Loucy (cell line): Measurements from ENCODE around the gene RPP14.

Source experiments
- H2AFZ ChIP-seq: fragments of 200-600 bp; sonication (generic); 2 replicates; pipeline ENCODE4 v1.6.0; 2016; ENCODE audit warnings: antibody characterized with exemption, mild to moderate bottlenecking, low read length, moderate library complexity
- H3F3A ChIP-seq: fragments of 200-600 bp; 2 replicates; pipeline ENCODE4 v1.6.0; 2016; ENCODE audit warnings: antibody characterized with exemption, low read depth, mild to moderate bottlenecking
- H3K27me3 ChIP-seq: fragments of 200-600 bp; sonication (generic); 2 replicates; pipeline ENCODE4 v1.6.1; 2014; ENCODE audit warnings: low read length, mild to moderate bottlenecking; ENCODE audit not compliant: insufficient read depth, poor library complexity, severe bottlenecking
- H3K36me3 ChIP-seq: fragments of 200-600 bp; sonication (generic); 2 replicates; pipeline ENCODE4 v1.6.1; 2016; ENCODE audit warnings: low read length; ENCODE audit not compliant: insufficient read depth
- H3K4me1 ChIP-seq: fragments of 200-600 bp; sonication (generic); 2 replicates; pipeline ENCODE4 v1.5.1; 2014; ENCODE audit warnings: low read length, mild to moderate bottlenecking; ENCODE audit not compliant: insufficient read depth, poor library complexity, severe bottlenecking
- H3K4me2 ChIP-seq: fragments of 200-600 bp; sonication (generic); 2 replicates; pipeline ENCODE4 v1.6.0; 2014; ENCODE audit warnings: antibody characterized with exemption, low read length, low read depth, mild to moderate bottlenecking; ENCODE audit not compliant: poor library complexity, severe bottlenecking
- H3K4me3 ChIP-seq: fragments of 200-600 bp; sonication (generic); 2 replicates; pipeline ENCODE4 v1.5.1; 2014; ENCODE audit warnings: low read length, mild to moderate bottlenecking, mixed read lengths; ENCODE audit not compliant: poor library complexity, severe bottlenecking
- H3K79me2 ChIP-seq: fragments of 200-600 bp; sonication (generic); 2 replicates; pipeline ENCODE4 v1.6.1; 2014; ENCODE audit warnings: low read length; ENCODE audit not compliant: insufficient read depth
- H3K9ac ChIP-seq: fragments of 200-600 bp; sonication (generic); 2 replicates; pipeline ENCODE4 v1.6.0; 2014; ENCODE audit warnings: mild to moderate bottlenecking, low read depth, low read length, moderate library complexity; ENCODE audit not compliant: poor library complexity, severe bottlenecking
- H3K9me2 ChIP-seq: fragments of 200-600 bp; sonication (generic); replicated peaks from 2 replicates; pipeline ENCODE4 v1.6.1; 2016; ENCODE audit warnings: low read depth, low read length, mixed read lengths
- H3K9me3 ChIP-seq: fragments of 200-600 bp; sonication (generic); 2 replicates; pipeline ENCODE4 v1.6.1; 2014; ENCODE audit warnings: mild to moderate bottlenecking, antibody characterized with exemption, low read length, low read depth; ENCODE audit not compliant: insufficient read depth
- H4K20me1 ChIP-seq: fragments of 200-600 bp; sonication (generic); 2 replicates; pipeline ENCODE4 v1.6.0; 2014; ENCODE audit warnings: antibody characterized with exemption, low read length, mild to moderate bottlenecking; ENCODE audit not compliant: insufficient read depth, poor library complexity, severe bottlenecking
- EZH2phosphoT487 ChIP-seq: fragments of 200-600 bp; IDR thresholded peaks from 2 replicates; pipeline ENCODE4 v1.6.1; 2018; ENCODE audit warnings: antibody characterized with exemption, mild to moderate bottlenecking, moderate library complexity, borderline replicate concordance
- TF ChIP-seq, protein P1 (sequence below): fragments of 200-600 bp; sonication (generic); conservative IDR thresholded peaks from 2 replicates; pipeline ENCODE4 v1.5.1; 2014; ENCODE audit warnings: mild to moderate bottlenecking, antibody characterized with exemption, low read length

RPP14 gene

GRCh38 chr3:58322793-58323192, 16.7 kb downstream of the RPP14 start:
- no peaks in the 10 kb centered on the region for H3K9me3 ChIP-seq
- TF ChIP-seq EZH2phosphoT487: no peak
- TF ChIP-seq, protein P1, sequence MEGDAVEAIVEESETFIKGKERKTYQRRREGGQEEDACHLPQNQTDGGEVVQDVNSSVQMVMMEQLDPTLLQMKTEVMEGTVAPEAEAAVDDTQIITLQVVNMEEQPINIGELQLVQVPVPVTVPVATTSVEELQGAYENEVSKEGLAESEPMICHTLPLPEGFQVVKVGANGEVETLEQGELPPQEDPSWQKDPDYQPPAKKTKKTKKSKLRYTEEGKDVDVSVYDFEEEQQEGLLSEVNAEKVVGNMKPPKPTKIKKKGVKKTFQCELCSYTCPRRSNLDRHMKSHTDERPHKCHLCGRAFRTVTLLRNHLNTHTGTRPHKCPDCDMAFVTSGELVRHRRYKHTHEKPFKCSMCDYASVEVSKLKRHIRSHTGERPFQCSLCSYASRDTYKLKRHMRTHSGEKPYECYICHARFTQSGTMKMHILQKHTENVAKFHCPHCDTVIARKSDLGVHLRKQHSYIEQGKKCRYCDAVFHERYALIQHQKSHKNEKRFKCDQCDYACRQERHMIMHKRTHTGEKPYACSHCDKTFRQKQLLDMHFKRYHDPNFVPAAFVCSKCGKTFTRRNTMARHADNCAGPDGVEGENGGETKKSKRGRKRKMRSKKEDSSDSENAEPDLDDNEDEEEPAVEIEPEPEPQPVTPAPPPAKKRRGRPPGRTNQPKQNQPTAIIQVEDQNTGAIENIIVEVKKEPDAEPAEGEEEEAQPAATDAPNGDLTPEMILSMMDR: no peak
- H3K9me2 ChIP-seq: no peaks in the 10 kb centered on the region
- H3K27me3 ChIP-seq: no peaks in the 10 kb centered on the region
- H3K4me3 ChIP-seq: no peak overlapping the region
- peaks cover 13% of the 10 kb centered on the region for H3K4me1 ChIP-seq
- H3K4me2 ChIP-seq: no peak overlapping the region
- H3K36me3 ChIP-seq: peaks cover 13% of the 10 kb centered on the region; the same call in 1 of the 2 replicates
- H3K9ac ChIP-seq: no peak overlapping the region
- H3F3A ChIP-seq: no peaks in the 10 kb centered on the region
- no peaks in the 10 kb centered on the region for H3K79me2 ChIP-seq
- no peaks in the 10 kb centered on the region for H4K20me1 ChIP-seq
- no peak overlapping the region for H2AFZ ChIP-seq

DNA sequence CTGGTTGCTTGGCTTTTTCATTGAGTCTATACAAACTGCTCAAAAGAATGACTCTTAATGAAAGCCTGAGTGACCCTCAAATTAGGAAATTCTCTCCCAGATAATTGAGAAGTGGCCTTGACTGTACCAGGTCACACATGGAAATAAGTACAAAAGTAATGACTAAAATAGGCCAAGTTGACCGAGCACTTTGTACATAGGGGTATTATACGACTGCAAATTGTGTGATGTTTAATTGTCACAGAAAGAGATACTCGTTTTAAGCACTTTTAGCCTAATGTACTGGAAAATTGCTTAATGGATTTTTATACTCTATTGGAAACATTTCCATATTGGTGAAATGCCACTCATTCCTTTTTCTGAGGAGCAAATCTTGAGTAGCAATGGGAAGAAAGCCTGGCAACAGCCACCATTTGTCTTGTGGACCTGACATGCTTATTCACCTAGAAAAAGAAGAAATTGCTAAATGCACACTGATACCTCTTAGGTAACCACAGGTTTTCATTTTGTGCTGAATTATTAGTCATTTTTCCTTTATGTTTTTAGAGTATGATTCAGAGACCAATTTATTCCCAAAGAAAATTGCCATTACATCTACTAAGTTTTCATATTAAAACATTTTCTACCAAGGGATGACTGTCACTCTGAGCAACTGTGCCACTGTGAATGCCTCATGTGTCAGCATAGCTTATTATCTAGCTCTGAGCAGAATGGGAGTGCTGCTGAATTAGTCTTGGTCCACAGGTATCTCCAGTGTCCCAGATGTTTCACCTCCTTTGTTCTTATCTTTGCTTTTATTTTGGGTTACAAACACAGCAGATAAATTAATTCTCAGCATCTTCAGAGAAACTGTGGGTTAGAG, 17.7 kb downstream of the RPP14 start:
- Histone ChIP-seq H4K20me1 (no peaks in the 10 kb centered on the region), H3K36me3 (peaks cover 5% of the 10 kb centered on the region; the same call in 1 of the 2 replicates), H3K79me2 (no peaks in the 10 kb centered on the region), H3K9ac (no peak overlapping the region), H3K9me2 (no peaks in the 10 kb centered on the region), H3K4me1 (peaks cover 13% of the 10 kb centered on the region), H2AFZ (no peak overlapping the region), H3K9me3 (no peaks in the 10 kb centered on the region), H3K27me3 (no peaks in the 10 kb centered on the region), H3F3A (no peaks in the 10 kb centered on the region), H3K4me2 (no peak overlapping the region), H3K4me3 (no peak overlapping the region)
- TF ChIP-seq, protein P1: no peak
- TF ChIP-seq EZH2phosphoT487: no peak

DNA sequence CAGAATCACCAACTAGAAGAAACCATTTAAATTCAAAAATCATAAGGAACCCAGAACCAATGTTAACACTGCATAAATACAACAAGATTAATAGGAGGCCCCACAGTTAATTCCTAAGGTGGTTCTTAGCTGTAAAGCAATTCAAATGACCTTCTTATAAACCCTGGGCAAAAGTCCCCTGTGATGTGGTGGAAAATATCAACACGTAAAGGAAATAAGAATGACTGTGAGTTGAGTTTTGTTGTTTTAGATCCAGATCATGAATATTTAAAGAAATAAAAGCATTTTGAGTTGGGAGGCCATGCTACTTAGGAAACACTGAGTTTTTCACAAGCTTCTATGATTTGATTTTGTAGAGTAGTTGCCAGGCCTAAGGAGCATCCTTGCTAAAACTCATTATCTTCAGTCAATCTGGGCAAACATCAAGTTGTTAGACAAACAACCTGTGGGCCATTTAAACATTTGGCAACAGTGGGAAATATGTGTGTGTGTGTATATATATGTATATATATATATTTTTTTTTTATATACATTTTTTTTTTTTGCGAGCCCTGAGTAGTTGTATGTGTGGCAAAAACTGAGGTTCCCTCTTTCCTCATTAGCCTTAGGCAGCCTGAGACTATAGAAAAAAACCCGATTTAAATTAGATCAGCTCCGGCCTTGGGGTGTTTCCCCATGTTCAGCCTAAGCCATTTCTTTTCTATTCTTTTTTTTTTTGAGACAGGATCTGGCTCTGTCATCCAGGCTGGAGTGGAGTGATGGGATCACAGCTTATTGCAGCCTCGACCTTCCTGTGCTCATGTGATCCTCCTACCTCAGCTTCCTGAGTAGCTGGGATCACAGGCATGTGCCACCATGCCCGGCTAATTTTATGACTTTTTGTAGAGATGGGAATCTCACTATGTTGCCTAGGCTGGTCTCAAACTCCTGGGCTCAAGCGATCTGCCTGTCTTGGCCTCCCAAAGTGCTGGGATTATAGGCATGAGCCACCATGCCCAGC, 18.6 kb downstream of the RPP14 start:
- H4K20me1 ChIP-seq: no peaks in the 10 kb centered on the region
- no peaks in the 10 kb centered on the region for H3K36me3 ChIP-seq
- no peak for TF ChIP-seq EZH2phosphoT487
- TF ChIP-seq, protein P1: no peak
- no peak overlapping the region for H2AFZ ChIP-seq
- peak overlapping the region; percentile 20 for H3K4me2 ChIP-seq
- no peaks in the 10 kb centered on the region for H3F3A ChIP-seq
- H3K9me2 ChIP-seq: no peaks in the 10 kb centered on the region
- peaks cover 13% of the 10 kb centered on the region for H3K4me1 ChIP-seq
- H3K27me3 ChIP-seq: no peaks in the 10 kb centered on the region
- H3K9ac ChIP-seq: no peak overlapping the region
- H3K9me3 ChIP-seq: no peaks in the 10 kb centered on the region
- no peak overlapping the region for H3K4me3 ChIP-seq
- H3K79me2 ChIP-seq: no peaks in the 10 kb centered on the region
